B cell (primary cell): ENCODE measurements around the gene KCNC4. TPM values are rescaled to one million over a fixed set of nuclear protein-coding genes. Genes with fewer than 3 reads are reported as not detected.

Experiments used
- ATAC-seq: fragments of 200-7000 bp; cut with Tn5 transposase; one replicate; pipeline ENCODE4 v1.10.0; 2021; ENCODE audit warnings: low read depth, mild to moderate bottlenecking, moderate number of reproducible peaks, moderate library complexity
- CTCF ChIA-PET: fragments of 350-600 bp; sonication (Branson Sonifier 250); formaldehyde crosslinking; loops from one replicate; lab custom pipeline; 2021; ENCODE audit warnings: antibody characterized with exemption, inconsistent platforms; lab: Charles Lee
- POLR2A ChIA-PET: fragments of 350-600 bp; sonication (Branson Sonifier 250); formaldehyde crosslinking; loops from one replicate; lab custom pipeline; 2021; ENCODE audit warnings: antibody characterized with exemption; lab: Charles Lee
- DNase-seq: peaks from one replicate; pipeline ENCODE4 v3.0.0; 2013
- H2AFZ ChIP-seq: 2 replicates; pipeline ENCODE4 v1.6.1; 2012; ENCODE audit warnings: mild to moderate bottlenecking, low read depth, low read length; ENCODE audit not compliant: insufficient read depth, poor library complexity, severe bottlenecking
- H3K27ac ChIP-seq, 2 donors: 1 replicate in 1 of 2; 2 replicates in 1 of 2; pipeline ENCODE4 v1.5.1; 2012 to 2013; ENCODE audit warnings: low read length in 2 of 2, mild to moderate bottlenecking in 2 of 2, moderate library complexity in 1 of 2
- H3K27me3 ChIP-seq, 4 experiments: fragments of 200-600 bp in 1 of 4; sonication (generic) in 1 of 4; replicated peaks in 1 of 4; 1 replicate in 2 of 4; 2 replicates in 2 of 4; pipeline versions ENCODE4 v1.6.1 to v1.7.0; 2013 to 2016; ENCODE audit warnings: low read length in 3 of 4, mild to moderate bottlenecking in 2 of 4, mixed read lengths in 1 of 4, moderate library complexity in 1 of 4; ENCODE audit not compliant: insufficient read depth in 4 of 4, control insufficient read depth in 3 of 4; ENCODE audit errors: control extremely low read depth in 1 of 4
- H3K36me3 ChIP-seq, 2 experiments: replicated peaks in 1 of 2; 1 replicate in 1 of 2; 2 replicates in 1 of 2; pipeline versions ENCODE4 v1.6.1 to v1.7.1; 2013; ENCODE audit warnings: low read length in 1 of 2; ENCODE audit not compliant: insufficient read depth in 2 of 2, control insufficient read depth in 1 of 2; ENCODE audit errors: control extremely low read depth in 1 of 2, extremely low read depth in 1 of 2
- H3K4me1 ChIP-seq, 2 donors: fragments of 200-600 bp in 1 of 2; sonication (generic) in 1 of 2; 1 replicate in 1 of 2; 2 replicates in 1 of 2; pipeline versions ENCODE4 v1.5.1 to v1.6.1; 2013 to 2017; ENCODE audit warnings: low read length in 2 of 2; ENCODE audit not compliant: control insufficient read depth in 2 of 2, insufficient read depth in 2 of 2
- H3K4me2 ChIP-seq: replicated peaks from 2 replicates; pipeline ENCODE3; 2012; ENCODE audit warnings: mild to moderate bottlenecking, low read depth, low read length; ENCODE audit not compliant: poor library complexity, severe bottlenecking
- H3K4me3 ChIP-seq, 5 experiments: fragments of 200-600 bp in 1 of 5; sonication (generic) in 1 of 5; 1 replicate in 3 of 5; 2 replicates in 2 of 5; pipeline versions ENCODE4 v1.5.1 to v1.7.0; 2011 to 2016; ENCODE audit warnings: low read length in 4 of 5, mild to moderate bottlenecking in 4 of 5, low read depth in 2 of 5, control low read depth in 1 of 5, moderate library complexity in 1 of 5; ENCODE audit not compliant: insufficient read depth in 1 of 5; ENCODE audit errors: control extremely low read depth in 1 of 5, extremely low read depth in 1 of 5
- H3K79me2 ChIP-seq: fragments of 200-600 bp; sonication (generic); one replicate; pipeline ENCODE4 v1.6.0; 2016; ENCODE audit warnings: low read length; ENCODE audit not compliant: control insufficient read depth, insufficient read depth
- H3K9ac ChIP-seq: fragments of 200-600 bp; sonication (generic); 2 replicates; pipeline ENCODE4 v1.6.1; 2017; ENCODE audit warnings: mild to moderate bottlenecking, low read length, moderate library complexity
- H3K9me3 ChIP-seq, 3 donors: one replicate each; pipeline versions ENCODE4 v1.6.1 to v1.7.1; 2013; ENCODE audit warnings: low read length in 2 of 3; ENCODE audit not compliant: control insufficient read depth in 2 of 3, insufficient read depth in 1 of 3; ENCODE audit errors: control extremely low read depth in 1 of 3
- H4K20me1 ChIP-seq: 2 replicates; pipeline ENCODE4 v1.6.0; 2012; ENCODE audit warnings: mild to moderate bottlenecking, low read length; ENCODE audit not compliant: insufficient read depth, control insufficient read depth, poor library complexity, severe bottlenecking
- H3K27ac Mint-ChIP-seq: one replicate; pipeline ENCODE4 v1.8.0; 2021; ENCODE audit warnings: mixed read lengths
- H3K27me3 Mint-ChIP-seq: one replicate; pipeline ENCODE4 v1.8.0; 2021; ENCODE audit warnings: mixed read lengths
- H3K4me1 Mint-ChIP-seq: one replicate; pipeline ENCODE4 v1.8.0; 2021; ENCODE audit warnings: mixed read lengths
- H3K4me3 Mint-ChIP-seq: one replicate; pipeline ENCODE4 v1.8.0; 2021; ENCODE audit warnings: mixed read lengths
- H3K9me3 Mint-ChIP-seq: one replicate; pipeline ENCODE4 v1.8.0; 2022; ENCODE audit warnings: mixed read lengths; ENCODE audit not compliant: insufficient read depth
- CTCF ChIP-seq: fragments of 200-600 bp; IDR thresholded peaks from one replicate; pipeline ENCODE4 v1.8.0; 2022; ENCODE audit warnings: antibody characterized with exemption, mild to moderate bottlenecking
- EZH2 ChIP-seq: IDR thresholded peaks from 2 replicates; pipeline ENCODE4 v1.6.1; 2012; ENCODE audit warnings: borderline replicate concordance, low read depth, mild to moderate bottlenecking, moderate library complexity, low read length; ENCODE audit not compliant: insufficient read depth, poor library complexity, severe bottlenecking
- WGBS: methylation state at CpG from one replicate; pipeline ENCODE4 v1.1.5; 2013; ENCODE audit warnings: missing lambda C conversion rate; ENCODE audit not compliant: insufficient coverage; 5-methylcytosine and 5-hydroxymethylcytosine counted together
- intact Hi-C: fragments of 100-400 bp; cut with micrococcal nuclease; formaldehyde crosslinking; loops from one replicate; pipeline ENCODE4 v1.10.0; 2022
- polyA plus RNA-seq: library from polyadenylated mRNA; depleted of rRNA; stranded (reverse); fragments of >200 nt; gene quantifications from 2 replicates; pipeline ENCODE4 v1.2.3, GENCODE V29; 2012
- total RNA-seq, 2 donors: library from RNA; stranded (reverse); fragments of 120-200 nt in 1 of 2; gene quantifications; 1 replicate in 1 of 2; 2 replicates in 1 of 2; pipeline versions ENCODE4 v1.2.3 to v1.2.4, GENCODE V29; 2013 to 2022

Gene KCNC4
- total and polyA plus RNA-seq, 2 donors (not counting 1 experiment from before 2014, with no cell fraction given): 3.2 to 24.1 TPM

GRCh38 chr1:110174961-110175360, 35.2 kb upstream of the KCNC4 start:
- H3K4me3 ChIP-seq: no peak overlapping the region
- CTCF ChIA-PET: interaction anchor here (0.8 kb wide), 1 partner anchor 23 kb away, joined by 3 read pairs; no protein-coding TSS in a partner anchor
- no peak overlapping the region for H3K27ac ChIP-seq
- H2AFZ ChIP-seq: no peak overlapping the region
- no peak for ATAC-seq
- Mint-ChIP-seq H3K4me1 (no peaks in the 10 kb centered on the region), H3K27ac (no peak overlapping the region), H3K27me3 (peaks cover 9% of the 10 kb centered on the region), H3K4me3 (no peak overlapping the region), H3K9me3 (no peaks in the 10 kb centered on the region)
- no peak overlapping the region for H3K4me2 ChIP-seq
- no peaks in the 10 kb centered on the region for H3K79me2 ChIP-seq
- TF ChIP-seq EZH2 (no peak), CTCF (no peak)
- no peak for DNase-seq
- POLR2A ChIA-PET: no interaction called here
- 71% methylated on average over 1 of the region's 2 CpGs for WGBS
- H3K27me3 ChIP-seq: peaks cover 0 to 8% (median 2%) of the 10 kb centered on the region in 4 experiments
- H3K9ac ChIP-seq: no peak overlapping the region
- H3K4me1 ChIP-seq: no peaks in the 10 kb centered on the region
- intact Hi-C loops: no loop called here
- H3K36me3 ChIP-seq: no peaks in the 10 kb centered on the region
- no peaks in the 10 kb centered on the region for H4K20me1 ChIP-seq
- no peaks in the 10 kb centered on the region for H3K9me3 ChIP-seq

GRCh38 chr1:110176299-110176956, 33.7 kb upstream of the KCNC4 start:
- Histone ChIP-seq H3K36me3 (no peaks in the 10 kb centered on the region), H3K4me2 (no peak overlapping the region), H3K27me3 (peaks cover 0 to 13% (median 2%) of the 10 kb centered on the region in 4 experiments), H3K9me3 (no peaks in the 10 kb centered on the region), H2AFZ (no peak overlapping the region), H3K9ac (no peak overlapping the region), H3K79me2 (no peaks in the 10 kb centered on the region), H4K20me1 (no peaks in the 10 kb centered on the region), H3K4me3 (no peak overlapping the region), H3K27ac (no peak overlapping the region), H3K4me1 (no peaks in the 10 kb centered on the region)
- no peaks in the 10 kb centered on the region for H3K9me3 Mint-ChIP-seq
- ATAC-seq (no peak), DNase-seq (no peak)
- intact Hi-C loops: no loop called here
- H3K27ac Mint-ChIP-seq: no peak overlapping the region
- ChIA-PET CTCF (interaction anchor here (1.9 kb wide), 1 partner anchor 20 kb away, joined by 5 read pairs; no protein-coding TSS in a partner anchor), POLR2A (no interaction called here)
- no peak for TF ChIP-seq CTCF
- no peak for TF ChIP-seq EZH2
- no peak overlapping the region for H3K4me3 Mint-ChIP-seq
- H3K27me3 Mint-ChIP-seq: peaks cover 4% of the 10 kb centered on the region
- H3K4me1 Mint-ChIP-seq: no peaks in the 10 kb centered on the region
- WGBS: 38% methylated on average over 9 of the region's 9 CpGs
